Heart left ventricle (tissue), 16 donors: ENCODE measurements around the gene PPFIBP1. TPM values are rescaled to one million over a fixed set of nuclear protein-coding genes. Genes with fewer than 3 reads are reported as not detected.
"Not testable (repeated sequence)": the region's sequence is repeated elsewhere in the genome, so short reads cannot be mapped to it uniquely, and the experiment has no call there.

Experiments used
- ATAC-seq, 4 donors: fragments of 200-7000 bp; cut with Tn5 transposase; one replicate each; pipeline ENCODE4 v1.9.1; 2020 to 2022; ENCODE audit warnings: moderate library complexity in 4 of 4, mild to moderate bottlenecking in 3 of 4, moderate number of reproducible peaks in 1 of 4
- DNase-seq, 5 donors: peaks; one replicate each; pipeline ENCODE4 v3.0.0-alpha.2; 2020
- H3K27ac ChIP-seq, 12 donors: fragments of 200-600 bp; sonication (generic) in 4 of 12; one replicate each; pipeline versions ENCODE4 v1.5.0 to v1.8.0; 2016 to 2022; ENCODE audit warnings: mild to moderate bottlenecking in 2 of 12
- H3K27me3 ChIP-seq, 9 donors: fragments of 200-600 bp; sonication (generic) in 2 of 9; one replicate each; pipeline versions ENCODE4 v1.5.1 to v1.8.0; 2016 to 2022; ENCODE audit warnings: mild to moderate bottlenecking in 3 of 9
- H3K36me3 ChIP-seq, 9 donors: fragments of 200-600 bp; sonication (generic) in 2 of 9; one replicate each; pipeline versions ENCODE4 v1.5.0 to v1.8.0; 2018 to 2022; ENCODE audit warnings: mild to moderate bottlenecking in 2 of 9
- H3K4me1 ChIP-seq, 12 donors: fragments of 200-600 bp; sonication (generic) in 4 of 12; one replicate each; pipeline versions ENCODE4 v1.5.0 to v1.8.0; 2016 to 2022; ENCODE audit warnings: mild to moderate bottlenecking in 3 of 12
- H3K4me3 ChIP-seq, 12 donors: fragments of 200-600 bp; sonication (generic) in 4 of 12; one replicate each; pipeline versions ENCODE4 v1.5.0 to v1.8.0; 2017 to 2022; ENCODE audit warnings: mild to moderate bottlenecking in 9 of 12, moderate library complexity in 4 of 12
- H3K9me3 ChIP-seq, 12 donors: fragments of 200-600 bp; sonication (generic) in 4 of 12; one replicate each; pipeline versions ENCODE4 v1.5.0 to v1.8.0; 2016 to 2022; ENCODE audit warnings: mild to moderate bottlenecking in 1 of 12
- POLR2A ChIP-seq, 2 donors: fragments of 450-650 bp; IDR thresholded peaks; one replicate each; pipeline ENCODE4 v1.6.1; 2017; ENCODE audit warnings: antibody characterized with exemption in 2 of 2, mild to moderate bottlenecking in 2 of 2, moderate library complexity in 2 of 2
- WGBS, 4 donors: extraction: QIAGEN DNeasy Blood & Tissue Kit in 2 of 4; methylation state at CpG; one replicate each; pipeline versions ENCODE4 v1.1.5 to v1.1.7; 2013 to 2018; 5-methylcytosine and 5-hydroxymethylcytosine counted together
- intact Hi-C, 10 donors: fragments of 100-400 bp; cut with DNase I; formaldehyde crosslinking; loops; one replicate each; pipeline versions ENCODE4 v1.11.1 to v1.14.2; 2022
- polyA plus RNA-seq, 2 donors: library from polyadenylated mRNA; stranded (reverse); fragments of 200-250 nt; gene quantifications; one replicate each; pipeline ENCODE4 v1.2.3, GENCODE V29; 2013
- total RNA-seq, 9 donors: library from RNA; depleted of rRNA in 2 of 9; stranded (reverse); fragments of >200 nt in 2 of 9; fragmentation: NEBNext Ultra II Directional in 3 of 9; extraction: Animal tissue kit (Norgen Biotek cat#: 25700) in 3 of 9; gene quantifications; one replicate each; pipeline versions ENCODE4 v1.1.0 to v1.2.4, GENCODE V29; 2016 to 2023
- TF ChIP-seq, protein P1 (sequence below), 12 donors: fragments of 200-600 bp; sonication (generic) in 4 of 12; IDR thresholded peaks; one replicate each; pipeline versions ENCODE4 v1.5.0 to v1.8.0; 2018 to 2022; ENCODE audit warnings: antibody characterized with exemption in 12 of 12, mild to moderate bottlenecking in 5 of 12
- donor health status: ischemic (EF 13 %, LVEDD 7.1; RV severe dilation, severe dysfunction).
- donor health status: healthy with polysubstance abuse.
- donor health status: DM: no; HTN: yes; CAD: no.
- donor health status: DM: no; HTN: no; CAD: no.
- donor health status: ischemic (EF 25% LVEDD 6.9; RV normal size, moderate dysfunction).
- donor health status: ischemic (EF 25% LVEDD 5.7; RV mildly dilated, moderate dysfunction).
- donor health status: healthy.
- donor health status: DM: yes; HTN: yes; CAD: no.
- donor health status: ischemic (EF 35%, LVEDD 5.7; RV mildly dilated, moderate dysfunction).
- donor health status: nonischemic (EF 11% LVEDD 7.7; RV severe dilation, severe dysfunction).
- donor health status: DM: yes; HTN: yes; CAD: no.
- donor health status: PGD.
- donor health status: ischemic (EF 29% LVEDD 5.4; RV normal size, mild dysfunction).
- donor health status: nonischemic (EF 23%, LVEDD 6.1; RV moderate dilation, normal function).

Gene PPFIBP1
- total and polyA plus RNA-seq, 11 donors, result 48.7 to 413 (median 265) TPM

DNA sequence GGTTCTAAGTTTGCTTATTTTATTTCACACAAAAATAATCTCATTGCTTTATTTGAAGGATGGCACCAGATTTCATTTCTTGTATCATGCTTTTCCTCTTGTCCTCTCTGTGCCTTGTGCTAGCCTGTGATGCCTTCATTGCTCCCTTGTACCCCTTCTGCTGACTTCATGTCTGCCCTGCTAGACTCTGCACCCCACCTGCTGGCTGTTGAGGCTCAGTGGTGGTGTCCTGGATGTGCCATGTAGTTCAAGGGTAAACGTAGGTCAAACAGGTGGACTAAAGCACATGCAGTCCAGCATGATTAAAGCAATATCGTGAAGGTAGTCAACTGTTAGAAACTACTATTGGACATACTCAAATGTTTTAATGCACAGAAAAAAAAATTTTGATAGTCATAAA is 208.3 kb downstream of the PPFIBP1 start:
- ATAC-seq, result peak in 1 of 4 donors; percentile 58
- no peaks in the 10 kb centered on the region for H3K4me1 ChIP-seq
- TF ChIP-seq POLR2A (IDR thresholded peaks at IDR 0.05), result no peak
- TF ChIP-seq, protein P1, sequence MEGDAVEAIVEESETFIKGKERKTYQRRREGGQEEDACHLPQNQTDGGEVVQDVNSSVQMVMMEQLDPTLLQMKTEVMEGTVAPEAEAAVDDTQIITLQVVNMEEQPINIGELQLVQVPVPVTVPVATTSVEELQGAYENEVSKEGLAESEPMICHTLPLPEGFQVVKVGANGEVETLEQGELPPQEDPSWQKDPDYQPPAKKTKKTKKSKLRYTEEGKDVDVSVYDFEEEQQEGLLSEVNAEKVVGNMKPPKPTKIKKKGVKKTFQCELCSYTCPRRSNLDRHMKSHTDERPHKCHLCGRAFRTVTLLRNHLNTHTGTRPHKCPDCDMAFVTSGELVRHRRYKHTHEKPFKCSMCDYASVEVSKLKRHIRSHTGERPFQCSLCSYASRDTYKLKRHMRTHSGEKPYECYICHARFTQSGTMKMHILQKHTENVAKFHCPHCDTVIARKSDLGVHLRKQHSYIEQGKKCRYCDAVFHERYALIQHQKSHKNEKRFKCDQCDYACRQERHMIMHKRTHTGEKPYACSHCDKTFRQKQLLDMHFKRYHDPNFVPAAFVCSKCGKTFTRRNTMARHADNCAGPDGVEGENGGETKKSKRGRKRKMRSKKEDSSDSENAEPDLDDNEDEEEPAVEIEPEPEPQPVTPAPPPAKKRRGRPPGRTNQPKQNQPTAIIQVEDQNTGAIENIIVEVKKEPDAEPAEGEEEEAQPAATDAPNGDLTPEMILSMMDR (IDR thresholded peaks at IDR 0.05), result peak in 3 of 12 donors; percentile 4 to 13 (median 5)
- no peak for DNase-seq
- H3K27ac ChIP-seq, result no peak overlapping the region
- no peaks in the 10 kb centered on the region for H3K9me3 ChIP-seq
- H3K4me3 ChIP-seq, result no peak overlapping the region
- peaks cover 0 to 86% (median 64%) of the 10 kb centered on the region in 9 donors for H3K36me3 ChIP-seq
- no peaks in the 10 kb centered on the region for H3K27me3 ChIP-seq
- intact Hi-C loops, result loop anchor here (2.0 to 10.0 kb wide), 10 partner anchors 89 to 1145 kb away; no protein-coding TSS in a partner anchor
- 57 to 66% (median 63%) methylated on average over 2 of the region's 2 CpGs for WGBS, 4 donors

DNA sequence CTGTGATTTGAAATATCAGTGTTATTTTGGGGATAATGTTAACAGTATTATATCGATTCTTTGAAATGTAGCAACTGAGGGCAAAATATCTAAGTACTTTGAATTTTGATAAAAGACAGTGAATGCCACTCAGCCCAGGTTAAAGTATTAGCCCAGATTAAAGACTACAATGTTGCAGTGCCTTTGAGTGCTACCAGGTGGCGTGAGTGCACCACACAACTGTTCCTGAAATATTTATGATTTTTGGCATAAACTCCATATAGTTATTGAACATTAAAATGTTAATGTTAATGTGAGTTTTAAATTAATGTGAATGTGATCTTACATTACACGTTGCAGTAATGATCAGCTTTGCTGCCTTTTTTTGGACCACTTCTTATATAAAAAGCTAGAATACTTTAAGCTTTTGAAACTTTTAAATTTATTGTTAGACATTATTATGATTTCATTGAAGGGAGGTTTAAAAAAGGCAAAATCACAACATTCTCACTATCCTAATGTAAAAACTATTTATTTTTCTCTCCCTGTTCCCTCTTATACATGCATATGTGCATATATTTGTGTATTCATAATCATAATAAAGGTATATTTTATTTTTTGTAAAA is 209.1 kb downstream of the PPFIBP1 start:
- intact Hi-C loops, result loop anchor here (2.0 to 10.0 kb wide), 10 partner anchors 88 to 1144 kb away; no protein-coding TSS in a partner anchor
- ATAC-seq (peak in 3 of 4 donors; percentile 37 to 64 (median 48)), DNase-seq (no peak)
- WGBS, 4 donors, result 43 to 48% (median 45%) methylated on average over 3 of the region's 3 CpGs
- TF ChIP-seq, protein P1 (IDR thresholded peaks at IDR 0.05), result peak; percentile 34 to 87 (median 73)
- no peak for TF ChIP-seq POLR2A (IDR thresholded peaks at IDR 0.05)
- Histone ChIP-seq H3K4me1 (no peaks in the 10 kb centered on the region), H3K4me3 (no peak overlapping the region), H3K27me3 (no peaks in the 10 kb centered on the region), H3K36me3 (peaks cover 0 to 86% (median 65%) of the 10 kb centered on the region in 9 donors), H3K27ac (no peak overlapping the region), H3K9me3 (no peaks in the 10 kb centered on the region)

DNA sequence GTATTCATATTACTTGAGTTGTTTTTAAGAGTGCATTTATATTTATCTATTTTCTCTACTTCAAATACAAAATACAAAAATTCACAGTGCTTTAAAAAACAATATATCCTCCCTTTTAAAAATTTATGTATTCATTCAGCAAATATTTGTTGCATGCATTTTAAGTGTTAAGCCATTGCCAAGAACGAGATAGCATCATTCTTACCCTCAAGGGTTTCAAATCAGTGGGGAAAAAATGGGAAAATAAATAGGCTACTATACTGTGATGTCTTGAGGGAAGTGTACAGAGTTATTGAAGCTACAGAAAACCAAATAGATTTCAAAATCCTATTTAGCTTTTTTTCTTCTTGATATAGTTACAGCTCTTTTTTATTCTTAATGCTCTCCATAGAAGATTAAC is 209.8 kb downstream of the PPFIBP1 start:
- no peak overlapping the region for H3K4me3 ChIP-seq
- peaks cover 0 to 88% (median 69%) of the 10 kb centered on the region in 9 donors for H3K36me3 ChIP-seq
- TF ChIP-seq POLR2A (IDR thresholded peaks at IDR 0.05), result no peak
- TF ChIP-seq, protein P1 (IDR thresholded peaks at IDR 0.05), result no peak
- DNase-seq, result no peak
- WGBS, 4 donors, result 87 to 95% (median 89%) methylated on average over 1 of the region's 1 CpG
- H3K27ac ChIP-seq, result no peak overlapping the region
- no peak for ATAC-seq
- no peaks in the 10 kb centered on the region for H3K9me3 ChIP-seq
- H3K27me3 ChIP-seq, result no peaks in the 10 kb centered on the region
- intact Hi-C loops, result loop anchor here (2.0 to 10.0 kb wide), 10 partner anchors 87 to 1144 kb away; no protein-coding TSS in a partner anchor
- H3K4me1 ChIP-seq, result no peaks in the 10 kb centered on the region

DNA sequence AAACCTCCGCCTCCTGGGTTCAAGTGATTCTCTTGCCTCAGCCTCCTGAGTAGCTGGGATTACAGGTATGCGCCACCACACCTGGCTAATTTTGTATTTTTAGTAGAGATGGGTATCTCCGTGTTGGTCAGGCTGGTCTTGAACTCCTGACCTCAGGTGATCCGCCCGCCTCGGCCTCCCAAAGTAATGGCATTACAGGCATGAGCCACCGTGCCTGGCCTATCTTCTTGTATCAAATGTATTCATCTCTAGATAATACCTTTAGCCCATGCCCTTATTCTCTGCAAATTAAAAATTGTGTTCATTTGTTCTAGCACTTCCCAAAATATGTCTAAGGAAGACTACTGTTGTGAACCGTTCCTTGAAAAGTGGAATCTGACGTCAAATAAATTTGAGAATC is 210.3 kb downstream of the PPFIBP1 start:
- H3K27ac ChIP-seq, H3K27me3 ChIP-seq, H3K4me3 ChIP-seq, H3K4me1 ChIP-seq, ATAC-seq, H3K9me3 ChIP-seq, DNase-seq: not testable (repeated sequence)
- WGBS, 4 donors, result 93 to 96% (median 93%) methylated on average over 9 of the region's 9 CpGs
- intact Hi-C loops, result loop anchor here (5.0 to 10.0 kb wide), 8 partner anchors 88 to 1143 kb away; no protein-coding TSS in a partner anchor
- peaks cover 0 to 90% (median 74%) of the 10 kb centered on the region in 9 donors for H3K36me3 ChIP-seq
